Activated CD8-positive, alpha-beta T cell treated with anti-CD3 and anti-CD28 coated beads for 36 hours (primary cell): ENCODE results near the gene TTC28. TPM values are rescaled to one million over a fixed set of nuclear protein-coding genes. Genes with fewer than 3 reads are reported as not detected.

Experiments
- ATAC-seq: fragments of 200-7000 bp; cut with Tn5 transposase; one replicate; pipeline ENCODE4 v1.10.0; 2021; ENCODE audit warnings: mild to moderate bottlenecking, moderate library complexity
- CTCF ChIA-PET: fragments of 350-600 bp; sonication (Branson Sonifier 250); formaldehyde crosslinking; loops from one replicate; lab custom pipeline; 2021; ENCODE audit warnings: antibody characterized with exemption; lab: Charles Lee
- POLR2A ChIA-PET: fragments of 350-600 bp; sonication (Branson Sonifier 250); formaldehyde crosslinking; loops from one replicate; lab custom pipeline; 2021; ENCODE audit warnings: antibody characterized with exemption; lab: Charles Lee
- DNase-seq: peaks from one replicate; pipeline ENCODE4 v3.0.0-alpha.2; 2020
- H3K27ac Mint-ChIP-seq: one replicate; pipeline ENCODE4 v1.8.0; 2021; ENCODE audit warnings: mild to moderate bottlenecking, mixed read lengths
- H3K27me3 Mint-ChIP-seq: one replicate; pipeline ENCODE4 v1.8.0; 2021; ENCODE audit warnings: mixed read lengths
- H3K36me3 Mint-ChIP-seq: one replicate; pipeline ENCODE4 v1.8.0; 2021; ENCODE audit warnings: low read depth, mixed read lengths
- H3K4me1 Mint-ChIP-seq: one replicate; pipeline ENCODE4 v1.8.0; 2021; ENCODE audit warnings: low read depth, mixed read lengths
- H3K4me3 Mint-ChIP-seq: one replicate; pipeline ENCODE4 v1.8.0; 2021; ENCODE audit warnings: mild to moderate bottlenecking, moderate library complexity, mixed read lengths
- H3K9me3 Mint-ChIP-seq: one replicate; pipeline ENCODE4 v1.8.0; 2021; ENCODE audit warnings: mixed read lengths
- CTCF ChIP-seq: fragments of 200-600 bp; IDR thresholded peaks from one replicate; pipeline ENCODE4 v1.8.0; 2022; ENCODE audit warnings: antibody characterized with exemption, mild to moderate bottlenecking
- intact Hi-C: fragments of 100-400 bp; cut with micrococcal nuclease; formaldehyde crosslinking; loops from one replicate; pipeline ENCODE4 v1.10.0; 2022
- total RNA-seq, 2 experiments: library from RNA; stranded (reverse); gene quantifications; one replicate each; pipeline ENCODE4 v1.2.3, GENCODE V29; 2021

The TTC28 gene
- total RNA-seq, 2 experiments from 2014 or later = 0.58 to 1.9 TPM

- intact Hi-C loops = no loop called here
- DNase-seq (no peak), ATAC-seq (no peak)
- H3K9me3 Mint-ChIP-seq = no peaks in the 10 kb centered on the region
- ChIA-PET CTCF (no interaction called here), POLR2A (no interaction called here)
- no peak for TF ChIP-seq CTCF
- no peaks in the 10 kb centered on the region for H3K27me3 Mint-ChIP-seq
- no peak overlapping the region for H3K4me3 Mint-ChIP-seq
- H3K27ac Mint-ChIP-seq = no peak overlapping the region
- no peaks in the 10 kb centered on the region for H3K36me3 Mint-ChIP-seq
- H3K4me1 Mint-ChIP-seq = no peaks in the 10 kb centered on the region
These were observed 666.0 kb downstream of the TTC28 start for GRCh38 chr22:28013611-28014010.

GRCh38 chr22:28012832-28013460 lies 666.7 kb downstream of the TTC28 start:
- no peak overlapping the region for H3K4me3 Mint-ChIP-seq
- ATAC-seq (no peak), DNase-seq (no peak)
- POLR2A ChIA-PET = no interaction called here
- no peaks in the 10 kb centered on the region for H3K4me1 Mint-ChIP-seq
- CTCF ChIA-PET = no interaction called here
- H3K9me3 Mint-ChIP-seq = no peaks in the 10 kb centered on the region
- TF ChIP-seq CTCF = no peak
- no peak overlapping the region for H3K27ac Mint-ChIP-seq
- intact Hi-C loops = no loop called here
- no peaks in the 10 kb centered on the region for H3K36me3 Mint-ChIP-seq
- H3K27me3 Mint-ChIP-seq = no peaks in the 10 kb centered on the region

GRCh38 chr22:28009272-28009827 lies 670.3 kb downstream of the TTC28 start:
- H3K36me3 Mint-ChIP-seq = no peaks in the 10 kb centered on the region
- H3K4me1 Mint-ChIP-seq = no peaks in the 10 kb centered on the region
- POLR2A ChIA-PET = interaction anchor here (0.6 kb wide), 1 partner anchor 111 kb away, joined by 4 read pairs; no protein-coding TSS in a partner anchor

GRCh38 chr22:28008649-28009048 lies 671.0 kb downstream of the TTC28 start:
- DNase-seq (no peak), ATAC-seq (no peak)
- Mint-ChIP-seq H3K9me3 (no peaks in the 10 kb centered on the region), H3K27ac (no peak overlapping the region), H3K36me3 (no peaks in the 10 kb centered on the region), H3K27me3 (no peaks in the 10 kb centered on the region), H3K4me1 (no peaks in the 10 kb centered on the region), H3K4me3 (no peak overlapping the region)
- ChIA-PET POLR2A (interaction anchor here (0.6 kb wide), 1 partner anchor 110 kb away, joined by 4 read pairs; no protein-coding TSS in a partner anchor), CTCF (interaction anchor here (0.7 to 6.0 kb wide), 6 partner anchors 11 to 158 kb away, joined by 3 to 61 read pairs (median 3); no protein-coding TSS in a partner anchor)
- no peak for TF ChIP-seq CTCF
- intact Hi-C loops = loop anchor here (2.0 kb wide), 1 partner anchor 122 kb away; no protein-coding TSS in a partner anchor

More at GRCh38 chr22:28009272-28009827, 670.3 kb downstream of the TTC28 start:
- intact Hi-C loops = loop anchor here (2.0 kb wide), 1 partner anchor 123 kb away; no protein-coding TSS in a partner anchor
- ATAC-seq = peak; percentile 85
- CTCF ChIA-PET = interaction anchor here (0.7 to 6.0 kb wide), 5 partner anchors 122 to 159 kb away, joined by 3 to 61 read pairs (median 3); no protein-coding TSS in a partner anchor
- Mint-ChIP-seq H3K4me3 (no peak overlapping the region), H3K9me3 (no peaks in the 10 kb centered on the region), H3K27ac (no peak overlapping the region), H3K27me3 (no peaks in the 10 kb centered on the region)
- DNase-seq = peak; percentile 85
- TF ChIP-seq CTCF = peak; percentile 96

GRCh38 chr22:28008056-28008455 lies 671.6 kb downstream of the TTC28 start:
- ChIA-PET CTCF (interaction anchor here (0.9 to 6.0 kb wide), 2 partner anchors 11 to 121 kb away, joined by 3 to 61 read pairs; no protein-coding TSS in a partner anchor), POLR2A (no interaction called here)
- DNase-seq = no peak
- intact Hi-C loops = loop anchor here (2.0 kb wide), 1 partner anchor 121 kb away; no protein-coding TSS in a partner anchor
- no peaks in the 10 kb centered on the region for H3K9me3 Mint-ChIP-seq
- TF ChIP-seq CTCF = no peak
- no peak for ATAC-seq
- no peaks in the 10 kb centered on the region for H3K4me1 Mint-ChIP-seq
- H3K27ac Mint-ChIP-seq = no peak overlapping the region
- no peak overlapping the region for H3K4me3 Mint-ChIP-seq
- no peaks in the 10 kb centered on the region for H3K27me3 Mint-ChIP-seq
- H3K36me3 Mint-ChIP-seq = no peaks in the 10 kb centered on the region
